Measurements from ENCODE around the gene SEMA4A. TPM values are rescaled to one million over a fixed set of nuclear protein-coding genes. Genes with fewer than 3 reads are reported as not detected.

Gene SEMA4A
- total and polyA plus RNA-seq, 8 donors = 2.6 to 7.0 (median 4.7) TPM

DNA sequence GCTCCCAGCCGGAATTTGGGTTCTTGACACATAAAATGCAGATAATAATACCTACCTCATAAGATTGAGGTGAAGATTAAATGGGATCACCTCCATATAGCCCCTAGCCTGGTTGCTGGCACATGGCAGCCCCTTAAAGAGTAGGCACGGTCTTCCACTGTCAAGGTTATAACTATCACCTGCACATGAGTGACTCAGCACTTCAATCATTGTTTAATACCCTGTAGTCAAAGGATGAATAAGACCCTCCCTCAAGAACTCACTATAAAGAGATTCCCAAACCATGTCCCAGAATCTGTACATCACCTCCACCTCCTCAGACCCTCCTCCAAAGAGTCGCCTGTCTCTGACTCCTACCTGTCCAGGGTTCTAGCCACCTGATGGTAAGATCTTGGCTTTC lies 45.3 kb upstream of the SEMA4A start:
- Histone ChIP-seq H3K36me3 (no peaks in the 10 kb centered on the region), H3K27me3 (no peaks in the 10 kb centered on the region), H3K4me3 (no peak overlapping the region), H3K27ac (no peak overlapping the region), H3K9me3 (no peaks in the 10 kb centered on the region), H3K4me1 (peaks cover 7 to 33% (median 18%) of the 10 kb centered on the region in 3 donors)
- TF ChIP-seq, protein P1, sequence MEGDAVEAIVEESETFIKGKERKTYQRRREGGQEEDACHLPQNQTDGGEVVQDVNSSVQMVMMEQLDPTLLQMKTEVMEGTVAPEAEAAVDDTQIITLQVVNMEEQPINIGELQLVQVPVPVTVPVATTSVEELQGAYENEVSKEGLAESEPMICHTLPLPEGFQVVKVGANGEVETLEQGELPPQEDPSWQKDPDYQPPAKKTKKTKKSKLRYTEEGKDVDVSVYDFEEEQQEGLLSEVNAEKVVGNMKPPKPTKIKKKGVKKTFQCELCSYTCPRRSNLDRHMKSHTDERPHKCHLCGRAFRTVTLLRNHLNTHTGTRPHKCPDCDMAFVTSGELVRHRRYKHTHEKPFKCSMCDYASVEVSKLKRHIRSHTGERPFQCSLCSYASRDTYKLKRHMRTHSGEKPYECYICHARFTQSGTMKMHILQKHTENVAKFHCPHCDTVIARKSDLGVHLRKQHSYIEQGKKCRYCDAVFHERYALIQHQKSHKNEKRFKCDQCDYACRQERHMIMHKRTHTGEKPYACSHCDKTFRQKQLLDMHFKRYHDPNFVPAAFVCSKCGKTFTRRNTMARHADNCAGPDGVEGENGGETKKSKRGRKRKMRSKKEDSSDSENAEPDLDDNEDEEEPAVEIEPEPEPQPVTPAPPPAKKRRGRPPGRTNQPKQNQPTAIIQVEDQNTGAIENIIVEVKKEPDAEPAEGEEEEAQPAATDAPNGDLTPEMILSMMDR (IDR thresholded peaks at IDR 0.05) = no peak
- 70 to 72% methylated on average over 3 of the region's 3 CpGs for WGBS, 2 donors
- FAIRE-seq = no peak
- ATAC-seq = no peak
- no peak for DNase-seq
- intact Hi-C loops (cut with DNase I) = no loop called here

DNA sequence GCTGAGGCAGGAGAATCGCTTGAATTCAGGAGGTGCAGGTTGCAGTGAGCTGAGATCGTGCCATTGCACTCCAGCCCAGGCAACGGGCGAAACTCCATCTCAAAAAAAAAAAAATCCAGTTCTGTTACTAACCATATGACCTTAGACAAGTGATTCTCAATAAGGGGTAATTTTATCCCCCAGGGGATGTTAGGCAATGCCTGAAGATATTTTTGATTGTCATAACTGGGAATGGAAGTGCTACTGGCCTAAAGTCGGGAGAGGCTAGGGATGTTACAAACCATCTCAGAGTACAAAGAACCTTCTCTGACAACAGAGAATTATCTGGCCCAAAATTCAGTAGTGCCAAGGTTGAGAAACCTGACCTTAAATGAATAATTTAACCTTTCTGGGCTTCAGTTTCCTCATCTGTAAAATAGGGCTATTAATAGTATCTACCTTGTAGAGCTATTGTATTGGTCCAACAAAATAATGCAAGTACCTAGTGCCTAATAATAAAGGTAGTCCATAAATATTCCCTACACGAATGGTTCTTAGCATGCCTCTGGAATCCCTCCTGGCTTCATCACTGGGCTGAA lies 44.6 kb upstream of the SEMA4A start:
- Histone ChIP-seq H3K36me3 (no peaks in the 10 kb centered on the region), H3K27ac (no peak overlapping the region), H3K27me3 (no peaks in the 10 kb centered on the region), H3K9me3 (no peaks in the 10 kb centered on the region), H3K4me1 (peaks cover 7 to 27% (median 15%) of the 10 kb centered on the region in 3 donors), H3K4me3 (no peak overlapping the region)
- TF ChIP-seq, protein P1 (IDR thresholded peaks at IDR 0.05) = no peak
- DNase-seq (no peak), ATAC-seq (no peak), FAIRE-seq (no peak)
- intact Hi-C loops (cut with DNase I) = no loop called here
- 93 to 95% methylated on average over 6 of the region's 6 CpGs for WGBS, 2 donors

DNA sequence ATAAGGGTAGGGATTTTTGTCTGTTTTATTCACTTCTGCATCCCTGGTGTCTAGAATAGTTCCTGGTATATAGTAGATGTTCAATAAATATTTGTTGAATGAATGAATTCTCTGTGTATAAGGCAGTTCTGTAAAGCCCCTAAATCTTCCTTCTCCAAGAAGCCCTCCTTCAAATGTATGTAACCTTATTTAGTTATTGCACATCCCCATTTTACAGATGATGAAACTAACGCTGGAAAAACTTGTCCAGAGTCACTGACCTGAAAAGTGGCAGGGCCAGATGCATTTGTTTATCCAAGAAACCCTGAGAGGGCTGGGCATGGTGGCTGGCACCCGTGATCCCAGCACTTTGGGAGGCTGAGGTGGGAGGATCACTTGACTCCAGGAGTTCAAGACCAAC lies 43.1 kb upstream of the SEMA4A start:
- TF ChIP-seq, protein P1 (IDR thresholded peaks at IDR 0.05) = no peak
- Histone ChIP-seq H3K27me3 (no peaks in the 10 kb centered on the region), H3K4me3 (no peak overlapping the region), H3K27ac (no peak overlapping the region), H3K4me1 (peaks cover 7 to 18% (median 7%) of the 10 kb centered on the region in 3 donors), H3K9me3 (no peaks in the 10 kb centered on the region), H3K36me3 (no peaks in the 10 kb centered on the region)
- 69 to 79% methylated on average over 2 of the region's 2 CpGs for WGBS, 2 donors
- no peak for DNase-seq
- no peak for ATAC-seq
- intact Hi-C loops (cut with DNase I) = no loop called here
- FAIRE-seq = no peak

DNA sequence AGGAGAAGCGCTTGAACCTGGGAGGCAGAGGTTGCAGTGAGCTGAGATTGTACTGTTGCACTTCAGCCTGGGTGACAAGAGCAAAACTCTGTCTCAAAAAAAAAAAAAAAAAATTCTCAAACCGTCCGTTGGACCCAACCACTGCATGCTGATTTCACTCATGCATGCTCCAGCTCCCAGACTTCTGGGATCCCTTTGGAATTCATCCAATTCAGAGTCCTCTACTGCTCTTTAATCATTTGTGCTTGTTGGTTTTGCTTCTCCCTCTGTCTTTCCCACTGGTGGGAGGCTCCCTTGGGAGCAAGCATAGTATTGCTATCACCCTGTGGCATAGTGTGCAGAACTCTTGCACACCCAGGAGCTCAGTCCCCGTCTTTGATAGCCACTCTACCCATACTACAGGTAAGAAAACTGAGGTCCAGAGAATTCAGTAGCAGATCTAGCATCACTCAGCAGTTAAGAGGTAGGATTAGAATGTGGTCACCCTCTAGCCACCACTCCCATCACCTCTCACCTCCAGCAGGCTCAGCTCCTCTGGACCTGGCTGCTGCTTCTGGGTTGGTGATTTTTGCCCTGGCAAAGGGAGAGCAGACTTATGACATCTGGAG lies 41.9 kb upstream of the SEMA4A start:
- Histone ChIP-seq H3K27ac (no peak overlapping the region), H3K36me3 (no peaks in the 10 kb centered on the region), H3K4me3 (no peak overlapping the region), H3K4me1 (peaks cover 0 to 16% (median 7%) of the 10 kb centered on the region in 3 donors), H3K27me3 (no peaks in the 10 kb centered on the region), H3K9me3 (no peaks in the 10 kb centered on the region)
- 90 to 97% methylated on average over 4 of the region's 4 CpGs for WGBS, 2 donors
- DNase-seq = no peak
- intact Hi-C loops (cut with DNase I) = no loop called here
- no peak for ATAC-seq
- no peak for FAIRE-seq
- TF ChIP-seq, protein P1 (IDR thresholded peaks at IDR 0.05) = no peak
